Measurements from ENCODE around the gene TRIP10.
"Not testable (repeated sequence)": the region's sequence is repeated elsewhere in the genome, so short reads cannot be mapped to it uniquely, and the experiment has no call there.

TRIP10 gene

DNA sequence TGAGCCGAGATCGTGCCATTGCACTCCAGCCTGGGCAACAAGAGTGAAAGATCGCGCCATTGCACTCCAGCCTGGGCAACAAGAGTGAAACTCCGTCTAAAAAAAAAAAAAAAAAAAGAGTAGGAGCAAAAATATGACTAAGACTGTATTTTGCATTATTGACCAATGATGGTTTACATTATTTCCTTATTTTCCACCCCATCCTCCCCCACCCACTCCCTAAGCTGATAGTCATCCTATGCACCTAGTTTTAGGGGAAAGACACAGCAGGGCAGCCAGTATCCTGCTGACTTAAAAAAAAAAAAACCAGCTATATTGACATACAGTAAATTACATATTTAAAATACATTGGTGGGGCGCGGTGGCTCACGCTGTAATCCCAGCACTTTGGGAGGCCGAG, 58.2 kb downstream of the TRIP10 start:
- no peak for DNase-seq (ENCODE audit: low read depth in 2 of 2)

DNA sequence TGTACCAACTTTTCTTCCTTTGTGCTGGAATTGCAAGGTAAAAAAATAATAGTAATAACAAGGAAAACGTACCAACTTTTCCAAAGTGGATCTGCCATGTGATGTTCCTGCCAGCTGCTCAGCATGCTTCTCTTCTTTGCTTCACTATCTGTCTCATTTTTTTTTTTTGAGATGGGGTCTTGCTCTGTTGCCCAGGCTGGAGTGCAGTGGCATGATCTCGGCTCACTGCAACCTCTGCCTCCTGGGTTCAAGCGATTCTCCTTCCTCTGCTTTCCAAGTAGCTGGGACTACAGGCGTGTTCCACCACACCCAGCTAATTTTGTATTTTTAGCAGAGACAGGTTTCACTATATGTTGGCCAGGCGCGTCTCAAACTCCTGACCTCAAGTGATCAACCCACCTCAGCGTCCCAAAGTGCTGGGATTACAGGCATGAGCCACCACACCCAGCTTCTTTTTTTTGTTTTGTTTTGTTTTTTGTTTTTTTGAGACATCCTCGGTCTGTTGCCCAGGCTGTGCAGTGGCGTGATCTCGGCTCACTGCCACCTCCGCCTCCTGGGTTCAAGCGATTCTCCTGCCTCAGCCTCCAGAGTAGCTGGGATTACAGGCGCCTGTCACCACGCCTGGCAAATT, 60.8 kb downstream of the TRIP10 start:
- not testable (repeated sequence) for DNase-seq (ENCODE audit: low read depth in 2 of 2)

DNA sequence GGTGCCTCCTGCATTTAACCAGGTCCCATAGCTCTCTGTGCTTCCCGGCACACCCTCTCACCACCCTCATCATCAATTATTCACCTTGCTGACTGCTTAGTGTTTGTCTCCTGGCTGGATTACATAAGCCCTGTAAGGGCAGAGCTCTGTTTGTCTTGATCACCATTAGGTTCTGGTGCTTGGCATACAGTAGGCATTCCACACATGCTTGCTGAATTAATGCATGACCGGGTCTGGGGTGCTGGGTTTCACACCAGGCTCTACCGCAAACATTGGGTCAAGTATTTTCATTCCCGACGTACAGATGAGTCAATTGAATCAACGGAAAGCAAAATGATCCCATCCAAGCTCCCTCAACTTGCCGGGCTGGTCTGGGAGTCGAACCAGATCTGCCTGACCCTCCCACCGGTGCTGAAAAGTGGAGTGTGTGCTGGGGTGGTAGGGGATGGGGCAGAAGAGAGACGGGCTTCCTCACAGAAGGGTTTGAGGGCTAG, 61.6 kb downstream of the TRIP10 start:
- no peak for DNase-seq (ENCODE audit: low read depth in 2 of 2)
